ENCODE results near the gene POGLUT3. TPM values are rescaled to one million over a fixed set of nuclear protein-coding genes. Genes with fewer than 3 reads are reported as not detected.
A peak's percentile ranks its signal among the peaks of the same experiment; 100 is the strongest.

POGLUT3 gene
- total and polyA plus RNA-seq, 9 of the 15 experiments (the other 6 are each of a cell fraction or from before 2014, with no cell fraction given) = 4.6 to 29.7 (median 17.8) TPM

- TF ChIP-seq ZBTB40 (IDR thresholded peaks at IDR 0.05) (no peak; the same call in 1 of the 2 replicates), ZBTB40 (CRISPR knock-in tag; IDR thresholded peaks at IDR 0.05) (no peak), MBD2 (IDR thresholded peaks at IDR 0.05; ENCODE audit: borderline replicate concordance, low read depth) (peak; percentile 60; the same call in 1 of the 2 replicates), ZBTB9 (CRISPR knock-in tag; IDR thresholded peaks at IDR 0.05) (no peak), IFI16 (CRISPR knock-in tag; IDR thresholded peaks at IDR 0.05) (no peak), ERF (CRISPR knock-in tag; IDR thresholded peaks at IDR 0.05) (no peak), PTBP1 (IDR thresholded peaks at IDR 0.05; ENCODE audit: low read depth, low read length) (no peak), PRMT5 (CRISPR knock-in tag; IDR thresholded peaks at IDR 0.05) (no peak), ELK3 (CRISPR knock-in tag; IDR thresholded peaks at IDR 0.05) (no peak), SMARCB1 (IDR thresholded peaks at IDR 0.05; ENCODE audit: insufficient read length, low read depth) (no peak), ZC3H8 (IDR thresholded peaks at IDR 0.05) (no peak), CEBPB (tag; IDR thresholded peaks at IDR 0.05) (peak; percentile 48), ZKSCAN8 (CRISPR knock-in tag; IDR thresholded peaks at IDR 0.05) (no peak), ZNF224 (CRISPR knock-in tag; IDR thresholded peaks at IDR 0.05) (no peak), ZBTB5 (IDR thresholded peaks at IDR 0.05) (0 out of 2 replicates have a peak, but pooled peaks have one; percentile 63), SLC30A9 (CRISPR knock-in tag; IDR thresholded peaks at IDR 0.05) (no peak)
Measured at GRCh38 chr11:108497317-108498045, 703 bp downstream of the POGLUT3 start (continued).

Measured in K562 (cell line).